Measurements from ENCODE around the gene ARL15.

Gene ARL15

GRCh38 chr5:54146916-54147315, 163.5 kb downstream of the ARL15 start:
- no peak for DNase-seq

GRCh38 chr5:54146390-54146789, 164.0 kb downstream of the ARL15 start:
- DNase-seq = no peak

GRCh38 chr5:54140247-54140840, 170.0 kb downstream of the ARL15 start:
- no peak for DNase-seq

GRCh38 chr5:54136516-54137440, 173.6 kb downstream of the ARL15 start:
- DNase-seq = no peak

GRCh38 chr5:54135042-54135441, 175.3 kb downstream of the ARL15 start:
- DNase-seq = no peak

DNA sequence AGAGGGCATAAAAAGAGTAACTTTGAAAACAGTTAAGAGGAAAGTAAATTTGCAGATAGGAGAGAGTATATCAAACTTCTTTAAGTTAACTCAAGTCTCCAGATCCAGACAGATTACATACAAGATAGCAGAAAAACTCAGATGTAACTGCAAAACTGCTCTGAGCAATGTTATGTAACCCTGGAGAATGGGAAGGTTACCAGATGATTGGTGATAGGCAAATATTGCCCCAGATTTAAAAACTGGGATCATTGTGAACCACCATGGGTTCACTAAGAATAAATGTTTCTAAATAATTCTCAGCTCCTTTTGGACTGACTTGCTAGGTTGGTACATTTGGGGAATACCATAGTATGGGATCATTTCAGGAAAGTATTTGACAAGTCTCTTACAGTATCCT, 176.5 kb downstream of the ARL15 start:
- DNase-seq = no peak

- DNase-seq = no peak
Measured at GRCh38 chr5:54120473-54120872, 189.9 kb downstream of the ARL15 start.

GRCh38 chr5:54117957-54118356, 192.4 kb downstream of the ARL15 start:
- no peak for DNase-seq

DNA sequence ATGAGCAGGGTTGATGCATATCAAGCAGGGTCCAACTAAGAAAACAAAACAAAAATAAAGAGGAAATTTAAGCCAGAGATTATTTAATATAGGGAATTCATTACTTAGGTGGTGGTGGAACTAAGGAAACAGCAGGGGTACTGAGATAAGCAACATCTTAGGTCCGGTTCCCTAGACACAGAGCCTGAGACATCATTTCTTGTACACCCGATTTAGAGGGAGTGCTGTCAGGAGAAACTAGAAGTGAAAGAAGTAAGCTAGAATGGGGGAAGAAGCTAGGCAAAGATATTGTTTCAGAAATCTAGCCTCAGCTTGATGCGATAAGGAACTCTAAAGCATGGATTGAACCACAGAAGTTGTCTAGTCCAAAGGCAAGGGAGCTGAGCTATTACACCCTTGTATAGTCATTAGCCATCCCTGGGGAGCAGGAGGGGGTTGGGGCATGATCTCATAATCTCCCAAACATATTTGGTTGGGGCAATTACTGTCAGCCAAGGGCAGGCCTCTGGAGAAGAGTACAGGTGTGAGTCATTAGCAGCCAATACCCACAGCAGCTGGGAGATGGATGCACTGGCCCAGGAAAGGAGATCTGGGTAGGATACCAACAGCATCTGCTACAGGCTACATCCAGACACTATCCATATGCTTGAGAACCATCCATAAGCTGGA, 194.5 kb downstream of the ARL15 start:
- DNase-seq = no peak

DNA sequence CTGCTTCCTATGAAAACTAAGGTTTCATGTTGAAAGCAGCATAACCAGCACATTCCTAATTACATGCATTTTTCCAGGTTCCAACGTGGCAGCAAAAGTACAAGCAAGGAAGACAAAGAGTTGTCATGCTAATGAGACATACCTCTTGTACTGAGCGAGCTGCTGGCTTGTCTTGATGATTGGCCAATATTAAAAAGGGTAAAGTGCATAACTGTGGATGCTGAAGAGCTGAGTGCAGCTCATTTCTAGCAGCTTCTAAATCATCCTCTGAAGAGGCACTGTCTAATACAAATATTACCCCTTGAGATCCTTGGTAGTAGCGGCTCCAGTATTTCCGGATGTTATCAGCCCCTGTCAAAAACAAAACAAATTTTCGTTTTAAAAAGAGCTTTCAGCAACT, 197.3 kb downstream of the ARL15 start:
- no peak for DNase-seq

GRCh38 chr5:54109626-54110330, 200.6 kb downstream of the ARL15 start:
- DNase-seq = no peak

- DNase-seq = no peak
Measured at GRCh38 chr5:54108136-54108535, 202.2 kb downstream of the ARL15 start.

GRCh38 chr5:54103871-54104270, 206.5 kb downstream of the ARL15 start:
- DNase-seq = no peak

DNA sequence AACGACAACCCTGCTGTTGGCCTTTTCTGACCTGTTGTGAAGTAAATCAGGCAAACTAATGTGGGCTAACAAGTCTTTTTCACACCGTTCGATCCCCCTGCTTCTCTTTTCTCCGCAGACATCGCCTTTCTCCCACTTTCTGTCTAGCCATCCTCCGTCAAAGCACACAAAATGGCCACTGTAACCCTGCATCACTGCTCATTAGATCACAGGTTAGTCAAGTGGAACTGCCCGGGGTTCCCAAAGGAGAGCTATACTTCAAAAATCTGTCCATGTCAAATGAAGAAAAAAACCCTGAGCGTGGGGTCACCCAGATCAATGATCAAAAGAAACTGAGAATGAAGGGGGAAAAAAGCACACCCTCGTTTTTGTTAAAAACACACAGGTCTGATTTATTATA, 212.1 kb downstream of the ARL15 start:
- DNase-seq = no peak

GRCh38 chr5:54095969-54096368, 214.4 kb downstream of the ARL15 start:
- no peak for DNase-seq

DNA sequence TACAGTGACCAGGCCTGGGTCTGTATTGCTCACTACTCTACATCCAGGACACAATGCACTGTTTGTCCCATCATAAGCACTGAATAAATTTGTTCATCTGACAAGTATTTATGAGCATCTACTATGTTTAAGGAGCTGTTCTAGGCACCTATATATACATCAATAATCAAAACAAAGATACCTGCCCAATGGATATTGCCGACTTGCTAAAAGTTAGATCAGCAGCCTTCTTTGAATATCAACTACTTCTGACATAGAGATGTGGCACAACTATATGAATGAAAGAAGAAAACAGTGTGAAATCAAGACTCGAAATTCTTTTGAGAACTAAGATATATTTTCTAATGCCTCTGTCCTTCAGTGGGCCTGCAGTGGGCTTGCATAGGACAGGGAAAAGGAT, 215.7 kb downstream of the ARL15 start:
- DNase-seq = no peak

DNA sequence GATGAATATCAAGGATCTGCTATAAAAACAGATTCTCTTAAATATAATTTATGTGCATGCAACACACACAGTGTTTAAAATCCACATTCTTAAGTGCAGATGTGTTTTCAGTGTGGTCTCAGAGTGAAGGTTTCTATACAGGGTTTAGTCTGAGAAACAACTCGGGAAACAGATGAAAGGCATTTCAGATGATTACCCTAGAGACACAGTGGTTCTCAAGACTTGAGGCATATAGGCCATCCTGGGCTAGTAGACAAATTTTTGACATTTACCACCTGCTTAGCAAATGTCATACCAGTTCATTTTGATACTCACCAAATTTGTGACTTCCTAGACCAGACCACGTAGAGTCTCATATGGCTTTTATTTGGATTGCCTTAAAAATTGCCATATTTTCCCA, 216.5 kb downstream of the ARL15 start:
- DNase-seq = no peak

GRCh38 chr5:54093081-54093492, 217.3 kb downstream of the ARL15 start:
- no peak for DNase-seq

- no peak for DNase-seq
Measured at GRCh38 chr5:54091307-54092130, 218.9 kb downstream of the ARL15 start.

DNA sequence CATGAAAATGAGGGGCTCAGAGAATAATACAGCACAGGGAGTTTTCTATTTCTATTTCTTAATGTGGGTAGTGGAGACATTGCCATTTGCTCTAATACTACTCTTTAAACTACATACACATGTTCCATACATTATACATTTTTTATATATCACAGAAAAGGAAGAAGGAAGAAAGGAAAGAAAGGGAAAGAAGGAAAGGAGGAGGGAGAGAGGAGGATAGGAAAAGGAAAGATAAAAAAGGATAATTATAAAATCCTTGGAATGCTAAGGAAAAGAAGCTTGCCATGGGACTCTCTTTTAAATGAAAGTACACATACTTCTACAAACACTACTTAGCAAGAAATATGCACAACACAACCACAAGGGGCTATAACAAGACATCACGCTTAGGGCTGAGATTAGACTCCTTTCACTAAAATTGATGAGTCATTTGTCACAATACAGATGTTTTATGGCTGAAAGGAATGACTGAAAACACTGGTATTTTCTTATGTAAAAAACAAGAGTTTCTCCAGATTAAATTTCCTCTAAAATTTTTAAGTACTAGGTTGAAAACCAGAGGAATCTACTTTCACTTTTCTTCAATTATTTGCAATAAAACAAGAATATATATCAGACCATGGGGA, 219.8 kb downstream of the ARL15 start:
- no peak for DNase-seq

- no peak for DNase-seq
Measured at GRCh38 chr5:54088081-54088480, 222.3 kb downstream of the ARL15 start.

GRCh38 chr5:54087436-54087835, 222.9 kb downstream of the ARL15 start:
- DNase-seq = no peak
